GM12878 (cell line): Measurements from ENCODE around the gene WDR12. TPM values are rescaled to one million over a fixed set of nuclear protein-coding genes. Genes with fewer than 3 reads are reported as not detected.

Experiments
- CHD2 ChIP-seq: IDR thresholded peaks from 2 replicates; pipeline ENCODE4 v1.6.1; 2011; ENCODE audit warnings: low read depth, low read length, improper control_type of control experiment, borderline replicate concordance
- GABPA ChIP-seq: IDR thresholded peaks from 2 replicates; pipeline ENCODE4 v1.6.1; 2014; ENCODE audit warnings: antibody characterized with exemption, low read depth, mild to moderate bottlenecking, inconsistent platforms
- HCFC1 ChIP-seq: fragments of 150-350 bp; IDR thresholded peaks from 2 replicates; pipeline ENCODE4 v1.6.1; 2014; ENCODE audit warnings: low read length
- IKZF1 ChIP-seq: fragments of 450-650 bp; conservative IDR thresholded peaks from 2 replicates; pipeline ENCODE4 v1.6.1; 2017; ENCODE audit warnings: antibody characterized with exemption, mild to moderate bottlenecking
- JUNB ChIP-seq: IDR thresholded peaks from 2 replicates; pipeline ENCODE4 v1.6.1; 2016; ENCODE audit warnings: antibody characterized with exemption, mild to moderate bottlenecking
- KLF5 ChIP-seq: fragments of 450-650 bp; IDR thresholded peaks from 2 replicates; pipeline ENCODE4 v1.6.1; 2014; ENCODE audit warnings: mild to moderate bottlenecking; ENCODE audit not compliant: partially characterized antibody
- MEF2A ChIP-seq: IDR thresholded peaks from 2 replicates; pipeline ENCODE4 v1.6.1; 2011; ENCODE audit warnings: low read depth, mild to moderate bottlenecking, low read length, moderate library complexity; ENCODE audit not compliant: insufficient read depth
- MYB ChIP-seq: fragments of 150-350 bp; IDR thresholded peaks from 2 replicates; pipeline ENCODE4 v1.6.1; 2014; ENCODE audit warnings: mild to moderate bottlenecking, low read depth, low read length, borderline replicate concordance
- NBN ChIP-seq: fragments of 450-650 bp; IDR thresholded peaks from 2 replicates; pipeline ENCODE4 v1.6.1; 2016
- NR2F1 ChIP-seq: fragments of 450-650 bp; conservative IDR thresholded peaks from 2 replicates; pipeline ENCODE4 v1.6.1; 2017; ENCODE audit warnings: mild to moderate bottlenecking
- PML ChIP-seq: IDR thresholded peaks from 2 replicates; pipeline ENCODE4 v1.6.1; 2012; ENCODE audit warnings: low read length, inconsistent platforms
- POLR2AphosphoS2 ChIP-seq: IDR thresholded peaks from 2 replicates; pipeline ENCODE4 v1.6.1; 2011; ENCODE audit warnings: low read depth, mild to moderate bottlenecking, low read length, improper control_type of control experiment, moderate library complexity
- POLR2AphosphoS5 ChIP-seq: IDR thresholded peaks from 2 replicates; pipeline ENCODE4 v1.6.1; 2011; ENCODE audit warnings: mild to moderate bottlenecking, low read length, inconsistent platforms
- SIX5 ChIP-seq: IDR thresholded peaks from 2 replicates; pipeline ENCODE4 v1.6.1; 2011; ENCODE audit warnings: mild to moderate bottlenecking, low read depth, low read length, moderate library complexity; ENCODE audit not compliant: severe bottlenecking
- SMAD5 ChIP-seq: IDR thresholded peaks from 2 replicates; pipeline ENCODE4 v1.6.1; 2016; ENCODE audit warnings: antibody characterized with exemption, low read depth
- SMC3 ChIP-seq: IDR thresholded peaks from 2 replicates; pipeline ENCODE4 v1.6.1; 2011; ENCODE audit warnings: low read length, improper control_type of control experiment, borderline replicate concordance
- TCF12 ChIP-seq: IDR thresholded peaks from 2 replicates; pipeline ENCODE4 v1.6.1; 2011; ENCODE audit warnings: low read depth, mild to moderate bottlenecking, low read length
- WRNIP1 ChIP-seq: IDR thresholded peaks from 2 replicates; pipeline ENCODE4 v1.6.1; 2011; ENCODE audit warnings: low read depth, low read length, improper control_type of control experiment, borderline replicate concordance
- ZNF207 ChIP-seq: fragments of 450-650 bp; IDR thresholded peaks from 2 replicates; pipeline ENCODE4 v1.6.1; 2014; ENCODE audit warnings: antibody characterized with exemption, mild to moderate bottlenecking, borderline replicate concordance
- ZNF24 ChIP-seq: fragments of 450-650 bp; IDR thresholded peaks from 2 replicates; pipeline ENCODE4 v1.6.1; 2017; ENCODE audit warnings: antibody characterized with exemption, mild to moderate bottlenecking
- polyA plus RNA-seq, 11 experiments: library from polyadenylated mRNA; depleted of rRNA in 4 of 11; unstranded in 6 of 11; stranded (reverse) in 5 of 11; fragments of >200 nt; fragmentation: Nextera tagmentation in 4 of 11; fragmentation: Illumina TruSeq in 1 of 11; extraction: Ambion mirVana in 4 of 11; extraction: Trizol in 1 of 11; gene quantifications; 1 replicate in 1 of 11; 2 replicates in 10 of 11; pipeline versions ENCODE4 v1.2.1 to v1.2.3, GENCODE V29; 2011 to 2016; ENCODE audit warnings: inconsistent platforms in 2 of 11, missing spikeins in 2 of 11, low read depth in 1 of 11
- total RNA-seq, 4 experiments: library from RNA; depleted of rRNA in 3 of 4; stranded (reverse); fragments of >200 nt in 3 of 4; fragmentation: Illumina TruSeq in 1 of 4; extraction: Trizol in 1 of 4; gene quantifications; 2 replicates each; pipeline versions ENCODE4 v1.2.1 to v1.2.3, GENCODE V29; 2013 to 2021
- TF ChIP-seq, protein P1 (sequence below): IDR thresholded peaks from 2 replicates; pipeline ENCODE4 v1.6.1; 2012; ENCODE audit warnings: improper control_type of control experiment, low read depth, low read length; ENCODE audit not compliant: insufficient replicate concordance
- TF ChIP-seq, protein P2 (sequence below): fragments of 450-650 bp; IDR thresholded peaks from 2 replicates; pipeline ENCODE4 v1.6.1; 2016; ENCODE audit warnings: mild to moderate bottlenecking
- TF ChIP-seq, protein P3 (sequence below): fragments of 450-650 bp; conservative IDR thresholded peaks from 2 replicates; pipeline ENCODE4 v1.6.1; 2017; ENCODE audit warnings: mild to moderate bottlenecking, moderate library complexity

Gene WDR12
- total and polyA plus RNA-seq, 10 of the 15 experiments (the other 5 are each of a cell fraction or from before 2014, with no cell fraction given): 52.9 to 256 (median 108) TPM

DNA sequence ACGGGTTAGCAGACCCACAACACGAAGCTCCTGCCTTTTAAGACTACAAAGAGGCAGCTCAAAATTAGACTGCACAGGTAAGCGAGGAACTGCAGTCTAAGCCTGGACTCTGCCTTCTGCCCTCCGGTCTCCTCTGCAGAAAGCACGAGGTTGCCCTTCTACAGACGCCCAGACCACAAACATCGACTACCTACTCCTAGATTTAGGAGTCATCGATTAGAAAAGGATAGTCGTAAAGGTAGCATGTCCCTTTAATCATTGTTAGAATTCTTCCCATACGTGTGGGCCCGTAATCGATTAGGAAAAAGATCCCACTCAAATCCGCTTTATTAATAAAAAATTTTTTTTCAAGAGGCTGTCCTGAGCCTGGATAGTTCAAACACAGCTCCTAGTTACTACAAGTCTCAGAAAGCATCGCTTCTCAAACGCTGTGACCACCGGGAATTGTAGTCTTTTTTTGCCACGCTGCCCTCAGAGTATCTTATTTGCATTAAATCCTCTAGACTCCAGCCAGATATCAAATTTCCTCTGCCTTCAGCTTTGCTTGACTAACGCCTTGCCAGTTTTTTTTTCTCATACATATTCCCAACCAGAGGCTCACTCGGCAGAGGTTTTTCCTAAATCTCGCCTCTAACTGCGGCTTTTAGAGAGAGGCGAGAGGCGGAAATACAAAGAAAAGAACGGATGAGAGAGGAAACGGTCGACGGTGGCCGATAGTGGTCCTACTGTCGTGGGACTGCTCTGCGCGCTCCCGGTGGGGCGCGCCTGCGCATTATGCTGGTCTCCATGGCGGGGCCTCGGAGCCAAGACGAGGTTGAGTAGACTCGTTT is at the start of gene WDR12, which contains the start of gene CARF (continued):
- TF ChIP-seq, protein P1, sequence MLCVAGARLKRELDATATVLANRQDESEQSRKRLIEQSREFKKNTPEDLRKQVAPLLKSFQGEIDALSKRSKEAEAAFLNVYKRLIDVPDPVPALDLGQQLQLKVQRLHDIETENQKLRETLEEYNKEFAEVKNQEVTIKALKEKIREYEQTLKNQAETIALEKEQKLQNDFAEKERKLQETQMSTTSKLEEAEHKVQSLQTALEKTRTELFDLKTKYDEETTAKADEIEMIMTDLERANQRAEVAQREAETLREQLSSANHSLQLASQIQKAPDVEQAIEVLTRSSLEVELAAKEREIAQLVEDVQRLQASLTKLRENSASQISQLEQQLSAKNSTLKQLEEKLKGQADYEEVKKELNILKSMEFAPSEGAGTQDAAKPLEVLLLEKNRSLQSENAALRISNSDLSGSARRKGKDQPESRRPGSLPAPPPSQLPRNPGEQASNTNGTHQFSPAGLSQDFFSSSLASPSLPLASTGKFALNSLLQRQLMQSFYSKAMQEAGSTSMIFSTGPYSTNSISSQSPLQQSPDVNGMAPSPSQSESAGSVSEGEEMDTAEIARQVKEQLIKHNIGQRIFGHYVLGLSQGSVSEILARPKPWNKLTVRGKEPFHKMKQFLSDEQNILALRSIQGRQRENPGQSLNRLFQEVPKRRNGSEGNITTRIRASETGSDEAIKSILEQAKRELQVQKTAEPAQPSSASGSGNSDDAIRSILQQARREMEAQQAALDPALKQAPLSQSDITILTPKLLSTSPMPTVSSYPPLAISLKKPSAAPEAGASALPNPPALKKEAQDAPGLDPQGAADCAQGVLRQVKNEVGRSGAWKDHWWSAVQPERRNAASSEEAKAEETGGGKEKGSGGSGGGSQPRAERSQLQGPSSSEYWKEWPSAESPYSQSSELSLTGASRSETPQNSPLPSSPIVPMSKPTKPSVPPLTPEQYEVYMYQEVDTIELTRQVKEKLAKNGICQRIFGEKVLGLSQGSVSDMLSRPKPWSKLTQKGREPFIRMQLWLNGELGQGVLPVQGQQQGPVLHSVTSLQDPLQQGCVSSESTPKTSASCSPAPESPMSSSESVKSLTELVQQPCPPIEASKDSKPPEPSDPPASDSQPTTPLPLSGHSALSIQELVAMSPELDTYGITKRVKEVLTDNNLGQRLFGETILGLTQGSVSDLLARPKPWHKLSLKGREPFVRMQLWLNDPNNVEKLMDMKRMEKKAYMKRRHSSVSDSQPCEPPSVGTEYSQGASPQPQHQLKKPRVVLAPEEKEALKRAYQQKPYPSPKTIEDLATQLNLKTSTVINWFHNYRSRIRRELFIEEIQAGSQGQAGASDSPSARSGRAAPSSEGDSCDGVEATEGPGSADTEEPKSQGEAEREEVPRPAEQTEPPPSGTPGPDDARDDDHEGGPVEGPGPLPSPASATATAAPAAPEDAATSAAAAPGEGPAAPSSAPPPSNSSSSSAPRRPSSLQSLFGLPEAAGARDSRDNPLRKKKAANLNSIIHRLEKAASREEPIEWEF: peak; percentile 81
- TF ChIP-seq NR2F1 (no peak), IKZF1 (peak; percentile 84), SMC3 (0 out of 2 replicates have a peak, but pooled peaks have one; percentile 14), KLF5 (peak; percentile 72), POLR2AphosphoS2 (peak; percentile 83), CHD2 (peak; percentile 81), SIX5 (peak; percentile 70), TCF12 (no peak), SMAD5 (peak; percentile 3; the same call in 1 of the 2 replicates), ZNF207 (peak; percentile 80; the same call in 1 of the 2 replicates), POLR2AphosphoS5 (peak; percentile 81), NBN (peak; percentile 36; the same call in 1 of the 2 replicates), WRNIP1 (peak; percentile 82; the same call in 1 of the 2 replicates), HCFC1 (peak; percentile 80), JUNB (no peak), MYB (no peak), ZNF24 (no peak), PML (peak; percentile 63; the same call in 1 of the 2 replicates), GABPA (peak; percentile 86), MEF2A (no peak)
- TF ChIP-seq, protein P2, sequence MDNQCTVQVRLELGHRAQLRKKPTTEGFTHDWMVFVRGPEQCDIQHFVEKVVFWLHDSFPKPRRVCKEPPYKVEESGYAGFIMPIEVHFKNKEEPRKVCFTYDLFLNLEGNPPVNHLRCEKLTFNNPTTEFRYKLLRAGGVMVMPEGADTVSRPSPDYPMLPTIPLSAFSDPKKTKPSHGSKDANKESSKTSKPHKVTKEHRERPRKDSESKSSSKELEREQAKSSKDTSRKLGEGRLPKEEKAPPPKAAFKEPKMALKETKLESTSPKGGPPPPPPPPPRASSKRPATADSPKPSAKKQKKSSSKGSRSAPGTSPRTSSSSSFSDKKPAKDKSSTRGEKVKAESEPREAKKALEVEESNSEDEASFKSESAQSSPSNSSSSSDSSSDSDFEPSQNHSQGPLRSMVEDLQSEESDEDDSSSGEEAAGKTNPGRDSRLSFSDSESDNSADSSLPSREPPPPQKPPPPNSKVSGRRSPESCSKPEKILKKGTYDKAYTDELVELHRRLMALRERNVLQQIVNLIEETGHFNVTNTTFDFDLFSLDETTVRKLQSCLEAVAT: peak; percentile 100
- TF ChIP-seq, protein P3, sequence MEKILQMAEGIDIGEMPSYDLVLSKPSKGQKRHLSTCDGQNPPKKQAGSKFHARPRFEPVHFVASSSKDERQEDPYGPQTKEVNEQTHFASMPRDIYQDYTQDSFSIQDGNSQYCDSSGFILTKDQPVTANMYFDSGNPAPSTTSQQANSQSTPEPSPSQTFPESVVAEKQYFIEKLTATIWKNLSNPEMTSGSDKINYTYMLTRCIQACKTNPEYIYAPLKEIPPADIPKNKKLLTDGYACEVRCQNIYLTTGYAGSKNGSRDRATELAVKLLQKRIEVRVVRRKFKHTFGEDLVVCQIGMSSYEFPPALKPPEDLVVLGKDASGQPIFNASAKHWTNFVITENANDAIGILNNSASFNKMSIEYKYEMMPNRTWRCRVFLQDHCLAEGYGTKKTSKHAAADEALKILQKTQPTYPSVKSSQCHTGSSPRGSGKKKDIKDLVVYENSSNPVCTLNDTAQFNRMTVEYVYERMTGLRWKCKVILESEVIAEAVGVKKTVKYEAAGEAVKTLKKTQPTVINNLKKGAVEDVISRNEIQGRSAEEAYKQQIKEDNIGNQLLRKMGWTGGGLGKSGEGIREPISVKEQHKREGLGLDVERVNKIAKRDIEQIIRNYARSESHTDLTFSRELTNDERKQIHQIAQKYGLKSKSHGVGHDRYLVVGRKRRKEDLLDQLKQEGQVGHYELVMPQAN: peak; percentile 94
